IMR-90 (cell line): ENCODE results near the gene OSBPL9. TPM values are rescaled to one million over a fixed set of nuclear protein-coding genes. Genes with fewer than 3 reads are reported as not detected.

Experiments
- ATAC-seq: fragments of 200-7000 bp; cut with Tn5 transposase; 2 replicates; pipeline ENCODE4 v1.9.1; 2020; ENCODE audit warnings: low read depth, mild to moderate bottlenecking, moderate library complexity
- BruUV-seq: library from RNA; stranded (reverse); fragments of 400-500 nt; replicated peaks from 2 replicates; lab custom pipeline; 2021; lab: Mats Ljungman, UMichigan
- CTCF ChIA-PET: fragments of 300-600 bp; formaldehyde crosslinking; extraction: SDS; loops from one replicate; lab custom pipeline; 2021; ENCODE audit warnings: antibody characterized with exemption; lab: Yijun Ruan, JAX
- POLR2A ChIA-PET: fragments of 300-600 bp; sonication (Branson Sonifier 250); formaldehyde crosslinking; loops from one replicate; lab custom pipeline; 2022; ENCODE audit warnings: antibody characterized with exemption; ENCODE audit not compliant: unreplicated experiment; lab: Charles Lee
- DNase-seq: peaks from one replicate; pipeline ENCODE4 v3.0.0; 2013
- H2AFZ ChIP-seq: replicated peaks from 2 replicates; pipeline ENCODE3; 2013; ENCODE audit warnings: low read length, mild to moderate bottlenecking; ENCODE audit not compliant: poor library complexity
- H2AK5ac ChIP-seq: 2 replicates; pipeline ENCODE4 v1.6.1; 2013; ENCODE audit warnings: low read depth, low read length, inconsistent platforms
- H2AK9ac ChIP-seq: replicated peaks from 2 replicates; pipeline ENCODE3; 2013; ENCODE audit warnings: mild to moderate bottlenecking, low read depth, low read length, moderate library complexity; ENCODE audit not compliant: poor library complexity
- H2BK120ac ChIP-seq: 2 replicates; pipeline ENCODE4 v1.6.1; 2013; ENCODE audit warnings: low read depth, low read length, inconsistent platforms
- H2BK15ac ChIP-seq: 3 replicates; pipeline ENCODE4 v1.6.1; 2013; ENCODE audit warnings: low read depth, low read length, inconsistent platforms
- H2BK20ac ChIP-seq: 2 replicates; pipeline ENCODE4 v1.6.1; 2013; ENCODE audit warnings: low read depth, mild to moderate bottlenecking, inconsistent platforms, low read length, moderate library complexity
- H2BK5ac ChIP-seq: 2 replicates; pipeline ENCODE4 v1.6.1; 2013; ENCODE audit warnings: mild to moderate bottlenecking, low read depth, low read length, inconsistent platforms; ENCODE audit not compliant: poor library complexity, severe bottlenecking
- H3K14ac ChIP-seq: replicated peaks from 2 replicates; pipeline ENCODE4 v1.6.1; 2013; ENCODE audit warnings: low read depth, low read length, inconsistent platforms
- H3K18ac ChIP-seq: 2 replicates; pipeline ENCODE4 v1.6.1; 2013; ENCODE audit warnings: low read depth, low read length, control low read depth
- H3K23ac ChIP-seq: 2 replicates; pipeline ENCODE4 v1.6.1; 2013; ENCODE audit warnings: low read depth, low read length, inconsistent platforms
- H3K27ac ChIP-seq: 2 replicates; pipeline ENCODE4 v1.5.1; 2013; ENCODE audit warnings: mild to moderate bottlenecking, control low read depth, low read length; ENCODE audit not compliant: insufficient read depth
- H3K27me3 ChIP-seq: 2 replicates; pipeline ENCODE4 v1.6.1; 2013; ENCODE audit warnings: low read length; ENCODE audit not compliant: control insufficient read depth, insufficient read depth
- H3K36me3 ChIP-seq: 2 replicates; pipeline ENCODE4 v1.6.1; 2013; ENCODE audit warnings: low read length, mixed read lengths; ENCODE audit not compliant: control insufficient read depth, insufficient read depth
- H3K4ac ChIP-seq: 2 replicates; pipeline ENCODE4 v1.6.1; 2013; ENCODE audit warnings: low read depth, low read length, inconsistent platforms
- H3K4me1 ChIP-seq: 2 replicates; pipeline ENCODE4 v1.6.1; 2013; ENCODE audit warnings: low read length, mixed read lengths; ENCODE audit not compliant: control insufficient read depth, insufficient read depth
- H3K4me2 ChIP-seq: 2 replicates; pipeline ENCODE4 v1.6.1; 2013; ENCODE audit warnings: low read depth, mild to moderate bottlenecking, control low read depth, low read length, moderate library complexity
- H3K4me3 ChIP-seq: 2 replicates; pipeline ENCODE4 v1.5.1; 2013; ENCODE audit warnings: low read depth, mild to moderate bottlenecking, control low read depth, low read length, moderate library complexity; ENCODE audit not compliant: insufficient read depth
- H3K56ac ChIP-seq: 2 replicates; pipeline ENCODE4 v1.6.1; 2013; ENCODE audit warnings: low read length, inconsistent platforms; ENCODE audit not compliant: insufficient read depth; ENCODE audit errors: extremely low read depth
- H3K79me1 ChIP-seq, 2 experiments: 2 replicates each; pipeline ENCODE4 v1.6.1; 2013; ENCODE audit warnings: low read length in 2 of 2, inconsistent platforms in 1 of 2, low read depth in 1 of 2
- H3K9ac ChIP-seq: 2 replicates; pipeline ENCODE4 v1.6.1; 2013; ENCODE audit warnings: low read depth, low read length, control low read depth
- H3K9me1 ChIP-seq: 2 replicates; pipeline ENCODE4 v1.6.1; 2013; ENCODE audit warnings: low read length, inconsistent platforms; ENCODE audit not compliant: insufficient read depth
- H3K9me3 ChIP-seq: 2 replicates; pipeline ENCODE4 v1.6.1; 2013; ENCODE audit warnings: low read length; ENCODE audit not compliant: control insufficient read depth, insufficient read depth
- H4K20me1 ChIP-seq: 2 replicates; pipeline ENCODE4 v1.6.1; 2013; ENCODE audit warnings: low read length, inconsistent platforms; ENCODE audit not compliant: insufficient read depth
- H4K5ac ChIP-seq: 2 replicates; pipeline ENCODE4 v1.6.1; 2013; ENCODE audit warnings: mild to moderate bottlenecking, low read depth, low read length, control low read depth
- H4K8ac ChIP-seq, 2 experiments: 2 replicates each; pipeline ENCODE4 v1.6.1; 2013; ENCODE audit warnings: low read depth in 2 of 2, low read length in 2 of 2, control low read depth in 1 of 2, inconsistent platforms in 1 of 2
- H4K91ac ChIP-seq: 2 replicates; pipeline ENCODE4 v1.6.1; 2013; ENCODE audit warnings: low read depth, low read length, inconsistent platforms; ENCODE audit not compliant: insufficient read depth
- BHLHE40 ChIP-seq: fragments of 150-350 bp; IDR thresholded peaks from 2 replicates; pipeline ENCODE4 v1.6.1; 2016; ENCODE audit warnings: mild to moderate bottlenecking, low read depth, low read length
- MAFK ChIP-seq: IDR thresholded peaks from 2 replicates; pipeline ENCODE4 v1.6.1; 2012; ENCODE audit warnings: low read depth, low read length, improper control_type of control experiment
- RAD21 ChIP-seq: IDR thresholded peaks from 2 replicates; pipeline ENCODE4 v1.6.1; 2012; ENCODE audit warnings: low read length, improper control_type of control experiment
- dilution Hi-C: fragments of 300-500 bp; cut with HindIII; formaldehyde crosslinking; loops from one replicate; pipeline ENCODE4 v1.14.3; 2018; ENCODE audit warnings: low sequenced_read_pairs; ENCODE audit not compliant: unreplicated experiment
- in situ Hi-C: fragments of 300-500 bp; cut with MboI; formaldehyde crosslinking; loops from 3 replicates; pipeline ENCODE4 v1.14.3; 2019; ENCODE audit warnings: low sequenced_read_pairs, inconsistent platforms, mixed read lengths
- intact Hi-C: fragments of 100-400 bp; cut with micrococcal nuclease; formaldehyde crosslinking; loops from 2 replicates; pipeline ENCODE4 v1.10.0; 2022
- polyA plus RNA-seq, 3 experiments: library from polyadenylated mRNA; depleted of rRNA; stranded (reverse); fragments of >200 nt; gene quantifications; 2 replicates each; pipeline ENCODE4 v1.2.3, GENCODE V29; 2012; ENCODE audit warnings: low replicate concordance in 1 of 3
- total RNA-seq: library from RNA; depleted of rRNA; stranded (reverse); fragments of >200 nt; gene quantifications from 2 replicates; pipeline ENCODE4 v1.2.3, GENCODE V29; 2012

The OSBPL9 gene
- total and polyA plus RNA-seq, 2 of the 4 experiments (the other 2 are of a cell fraction) = 51.4 to 127 TPM

DNA sequence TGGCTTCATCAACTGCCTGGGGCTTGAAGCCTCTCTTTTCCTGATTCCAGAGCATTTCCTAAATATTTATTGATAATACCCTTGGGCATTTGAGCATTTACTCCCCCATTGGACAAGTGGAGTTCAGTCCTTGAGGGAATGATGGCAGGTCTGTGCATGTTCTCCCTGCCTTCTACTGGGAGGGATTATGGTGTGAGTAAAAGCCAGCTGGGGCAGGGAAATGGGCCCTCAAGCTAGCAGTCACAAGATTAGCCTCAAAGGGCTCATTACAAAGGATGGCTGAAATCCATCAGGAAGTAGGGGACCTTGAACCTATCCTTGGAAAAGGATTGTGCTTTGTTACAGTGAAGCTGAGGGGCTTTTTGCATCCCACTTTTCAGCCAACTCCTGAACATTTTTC lies 24.2 kb upstream of the OSBPL9 start:
- H3K14ac ChIP-seq = no peak overlapping the region
- no peak overlapping the region for H2AK5ac ChIP-seq
- no peak overlapping the region for H3K9ac ChIP-seq
- H4K91ac ChIP-seq = no peak overlapping the region
- H2BK120ac ChIP-seq = no peak overlapping the region
- no peak overlapping the region for H3K56ac ChIP-seq
- no peaks in the 10 kb centered on the region for H3K9me1 ChIP-seq
- dilution Hi-C loops = no loop called here
- H3K23ac ChIP-seq = no peak overlapping the region
- H3K79me1 ChIP-seq = no peaks in the 10 kb centered on the region
- no peak overlapping the region for H3K4me2 ChIP-seq
- H3K36me3 ChIP-seq = no peaks in the 10 kb centered on the region
- no peaks in the 10 kb centered on the region for H3K4me1 ChIP-seq
- no peak for DNase-seq
- intact Hi-C loops = no loop called here
- no peak overlapping the region for H3K27ac ChIP-seq
- H2BK5ac ChIP-seq = no peak overlapping the region
- no peaks in the 10 kb centered on the region for H3K9me3 ChIP-seq
- H3K27me3 ChIP-seq = peaks cover 11% of the 10 kb centered on the region
- H2AFZ ChIP-seq = no peak overlapping the region
- H3K18ac ChIP-seq = no peak overlapping the region
- in situ Hi-C loops = no loop called here
- TF ChIP-seq MAFK (no peak), BHLHE40 (no peak), RAD21 (no peak)
- ATAC-seq = no peak
- H2BK20ac ChIP-seq = no peak overlapping the region
- H4K8ac ChIP-seq = no peak overlapping the region
- H3K4ac ChIP-seq = no peak overlapping the region
- H4K20me1 ChIP-seq = no peaks in the 10 kb centered on the region
- no peak overlapping the region for H2BK15ac ChIP-seq
- CTCF ChIA-PET = no interaction called here
- BruUV-seq = no TSS peak
- no peak overlapping the region for H4K5ac ChIP-seq
- no peak overlapping the region for H2AK9ac ChIP-seq
- H3K4me3 ChIP-seq = no peak overlapping the region
- POLR2A ChIA-PET = no interaction called here
